ENCODE results near the gene TRIOBP.
A peak's percentile ranks its signal among the peaks of the same experiment; 100 is the strongest.
"Not testable (repeated sequence)": the region's sequence is repeated elsewhere in the genome, so short reads cannot be mapped to it uniquely, and the experiment has no call there.

Gene TRIOBP, protein sequence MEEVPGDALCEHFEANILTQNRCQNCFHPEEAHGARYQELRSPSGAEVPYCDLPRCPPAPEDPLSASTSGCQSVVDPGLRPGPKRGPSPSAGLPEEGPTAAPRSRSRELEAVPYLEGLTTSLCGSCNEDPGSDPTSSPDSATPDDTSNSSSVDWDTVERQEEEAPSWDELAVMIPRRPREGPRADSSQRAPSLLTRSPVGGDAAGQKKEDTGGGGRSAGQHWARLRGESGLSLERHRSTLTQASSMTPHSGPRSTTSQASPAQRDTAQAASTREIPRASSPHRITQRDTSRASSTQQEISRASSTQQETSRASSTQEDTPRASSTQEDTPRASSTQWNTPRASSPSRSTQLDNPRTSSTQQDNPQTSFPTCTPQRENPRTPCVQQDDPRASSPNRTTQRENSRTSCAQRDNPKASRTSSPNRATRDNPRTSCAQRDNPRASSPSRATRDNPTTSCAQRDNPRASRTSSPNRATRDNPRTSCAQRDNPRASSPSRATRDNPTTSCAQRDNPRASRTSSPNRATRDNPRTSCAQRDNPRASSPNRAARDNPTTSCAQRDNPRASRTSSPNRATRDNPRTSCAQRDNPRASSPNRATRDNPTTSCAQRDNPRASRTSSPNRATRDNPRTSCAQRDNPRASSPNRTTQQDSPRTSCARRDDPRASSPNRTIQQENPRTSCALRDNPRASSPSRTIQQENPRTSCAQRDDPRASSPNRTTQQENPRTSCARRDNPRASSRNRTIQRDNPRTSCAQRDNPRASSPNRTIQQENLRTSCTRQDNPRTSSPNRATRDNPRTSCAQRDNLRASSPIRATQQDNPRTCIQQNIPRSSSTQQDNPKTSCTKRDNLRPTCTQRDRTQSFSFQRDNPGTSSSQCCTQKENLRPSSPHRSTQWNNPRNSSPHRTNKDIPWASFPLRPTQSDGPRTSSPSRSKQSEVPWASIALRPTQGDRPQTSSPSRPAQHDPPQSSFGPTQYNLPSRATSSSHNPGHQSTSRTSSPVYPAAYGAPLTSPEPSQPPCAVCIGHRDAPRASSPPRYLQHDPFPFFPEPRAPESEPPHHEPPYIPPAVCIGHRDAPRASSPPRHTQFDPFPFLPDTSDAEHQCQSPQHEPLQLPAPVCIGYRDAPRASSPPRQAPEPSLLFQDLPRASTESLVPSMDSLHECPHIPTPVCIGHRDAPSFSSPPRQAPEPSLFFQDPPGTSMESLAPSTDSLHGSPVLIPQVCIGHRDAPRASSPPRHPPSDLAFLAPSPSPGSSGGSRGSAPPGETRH (N-terminal part only)

DNA sequence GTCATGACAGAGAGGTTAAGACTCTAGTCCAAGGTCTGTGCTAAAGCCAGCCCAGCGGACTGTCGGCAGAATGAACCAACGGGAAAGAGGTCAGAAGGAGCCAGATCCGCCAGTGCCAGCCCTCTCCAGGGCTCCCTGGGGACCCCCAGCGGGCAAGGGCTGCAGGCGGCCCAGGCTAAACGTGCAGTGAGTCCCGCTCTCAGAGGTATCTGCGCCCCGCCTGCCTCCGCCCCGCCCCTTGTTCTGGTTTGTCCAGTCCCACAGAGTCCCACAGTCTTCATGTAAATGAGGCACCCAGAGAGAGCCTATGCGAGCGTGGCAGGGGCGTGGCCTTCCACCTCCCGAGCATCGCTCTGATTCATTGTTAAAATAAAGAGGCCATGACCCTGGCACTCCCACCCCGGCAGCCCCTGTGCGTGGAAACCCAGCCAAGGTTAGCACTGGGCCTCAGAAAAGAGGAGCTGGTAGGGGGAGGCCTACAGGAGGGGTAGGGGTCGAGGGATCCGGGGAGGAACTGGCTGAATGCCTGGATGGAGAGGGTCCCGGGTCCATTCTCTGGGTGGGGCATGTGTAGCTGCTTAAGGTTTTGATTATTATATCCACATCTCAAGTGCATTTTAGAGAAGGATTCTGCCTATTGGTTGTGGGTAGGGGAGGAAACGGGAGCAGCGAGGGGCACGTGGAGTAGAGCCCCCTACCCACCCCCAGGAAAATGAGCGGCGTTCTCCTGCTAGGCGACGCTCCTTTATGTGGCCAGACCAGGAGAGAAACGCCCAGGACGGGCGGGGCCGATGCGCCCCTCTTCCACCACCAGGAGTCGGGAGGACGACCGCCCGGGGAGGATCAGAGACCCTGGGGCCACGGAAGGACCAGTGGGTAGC lies at the start of gene TRIOBP:
Gene TRIOBP (plus strand): TSS at position 392 of the 881 bp plus-strand sequence. CDS start 4,318 bp downstream, outside the sequence.
- peak; percentile 95 to 96 for DNase-seq

DNA sequence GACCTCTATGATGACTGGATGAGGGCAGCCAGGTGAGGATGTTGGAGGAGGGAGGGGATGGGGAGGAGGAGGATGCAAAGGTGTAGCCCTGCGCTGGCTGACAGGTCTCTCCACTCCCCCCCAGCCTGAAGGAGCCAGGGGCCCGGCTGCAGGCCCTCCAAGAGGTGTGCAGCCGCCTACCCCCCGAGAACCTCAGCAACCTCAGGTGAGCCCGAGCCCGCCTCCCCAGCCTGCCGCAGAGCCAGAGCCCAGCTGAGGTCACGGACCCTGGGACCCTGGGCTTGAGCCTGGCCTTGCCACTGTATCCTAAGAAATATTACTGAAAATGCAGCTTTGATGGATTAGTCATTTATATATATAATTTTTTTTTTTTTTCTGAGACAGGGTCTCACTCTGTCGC lies 49.5 kb upstream of the TRIOBP start:
- no peak for DNase-seq

DNA sequence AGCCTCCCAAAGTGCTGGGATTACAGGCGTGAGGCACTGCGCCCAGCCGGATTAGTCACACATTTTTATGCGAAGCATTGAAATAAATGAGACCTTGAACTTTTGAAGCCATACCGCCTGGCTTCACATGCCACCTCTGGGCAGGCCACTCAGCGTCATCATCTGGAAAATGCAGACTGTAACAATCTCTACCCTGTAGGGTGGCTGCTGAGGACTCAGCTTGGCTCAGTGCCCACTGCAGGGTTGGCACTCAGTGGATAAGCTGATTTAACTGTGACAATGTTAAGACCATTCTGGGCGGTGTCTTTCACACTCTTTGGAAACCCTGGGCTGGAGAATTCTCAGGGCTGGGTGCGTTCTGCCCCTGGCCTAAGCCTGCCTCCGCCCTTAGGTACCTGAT lies 48.9 kb upstream of the TRIOBP start:
- no peak for DNase-seq

DNA sequence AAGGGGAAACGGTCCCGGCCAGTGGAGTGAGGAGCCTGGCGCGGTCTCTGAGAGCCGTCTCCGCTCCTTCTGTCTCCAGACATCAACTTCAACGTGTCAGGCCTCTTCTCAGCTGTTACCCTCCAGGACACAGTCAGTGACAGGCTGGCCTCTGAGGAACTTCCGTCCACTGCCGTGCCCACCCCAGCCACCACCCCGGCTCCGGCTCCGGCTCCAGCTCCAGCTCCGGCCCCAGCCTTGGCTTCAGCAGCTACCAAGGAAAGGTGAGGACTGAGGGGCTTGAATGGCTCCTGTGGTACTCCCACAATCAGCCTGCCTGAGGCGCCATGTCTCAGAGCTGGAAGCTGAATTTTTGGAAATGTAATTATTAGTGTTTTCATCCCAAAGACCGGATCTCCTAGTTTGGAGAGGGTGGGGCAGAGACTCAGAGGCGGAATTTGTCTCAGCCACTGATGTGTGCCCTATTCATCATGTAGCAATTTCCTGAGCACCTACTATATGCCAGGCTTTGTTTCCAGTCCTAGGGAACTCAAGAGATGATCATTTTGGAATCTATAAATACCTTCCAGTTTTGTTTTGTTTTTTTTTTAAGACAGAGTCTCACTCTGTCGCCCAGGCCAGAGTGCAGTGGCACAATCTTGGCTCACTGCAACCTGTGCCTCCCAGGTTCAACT lies 46.2 kb upstream of the TRIOBP start:
- DNase-seq: no peak

DNA sequence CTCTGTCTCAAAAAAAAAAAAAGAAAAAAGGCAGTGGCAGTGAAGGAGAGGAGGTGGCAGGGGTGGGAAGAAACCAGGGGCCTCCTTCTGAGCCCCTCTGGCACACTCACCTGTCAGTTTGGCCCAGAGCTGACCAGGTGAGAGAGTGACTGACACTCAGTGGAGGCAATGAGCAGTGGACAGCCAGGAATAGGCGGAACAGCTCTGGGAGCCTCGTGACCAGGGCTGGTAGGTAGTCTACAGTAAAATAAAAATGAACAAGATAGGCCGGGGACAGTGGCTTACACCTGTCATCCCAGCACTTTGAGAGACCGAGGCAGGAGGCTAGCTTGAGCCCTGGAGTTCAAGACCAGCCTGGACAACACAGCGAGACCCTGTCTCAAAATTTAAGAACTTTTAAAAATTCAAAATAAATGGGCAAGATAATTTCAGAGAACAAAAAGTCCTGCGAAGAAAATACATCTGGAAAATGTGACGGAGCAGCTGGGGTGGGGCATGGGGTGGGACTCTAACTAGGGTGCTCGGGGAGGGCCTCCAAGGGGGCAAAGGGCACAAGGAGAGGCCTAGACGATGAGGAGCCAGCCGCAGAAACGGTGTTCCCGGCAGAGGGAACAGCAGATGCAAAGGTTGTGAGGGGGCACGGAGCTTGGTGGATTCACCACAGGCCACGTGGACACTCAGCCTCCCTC lies 42.1 kb upstream of the TRIOBP start:
- DNase-seq: no peak

DNA sequence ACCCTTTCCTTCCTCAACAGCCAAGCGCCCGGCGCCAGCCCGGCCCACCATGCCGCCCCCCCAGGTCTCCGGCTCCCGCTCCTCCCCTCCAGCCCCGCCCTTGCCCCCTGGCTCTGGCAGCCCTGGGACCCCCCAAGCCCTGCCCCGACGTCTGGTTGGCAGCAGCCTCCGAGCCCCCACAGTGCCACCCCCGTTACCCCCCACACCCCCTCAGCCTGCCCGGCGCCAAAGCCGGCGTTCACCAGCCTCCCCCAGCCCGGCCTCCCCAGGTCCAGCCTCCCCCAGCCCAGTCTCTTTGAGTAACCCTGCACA lies 41.6 kb upstream of the TRIOBP start:
- DNase-seq: no peak

DNA sequence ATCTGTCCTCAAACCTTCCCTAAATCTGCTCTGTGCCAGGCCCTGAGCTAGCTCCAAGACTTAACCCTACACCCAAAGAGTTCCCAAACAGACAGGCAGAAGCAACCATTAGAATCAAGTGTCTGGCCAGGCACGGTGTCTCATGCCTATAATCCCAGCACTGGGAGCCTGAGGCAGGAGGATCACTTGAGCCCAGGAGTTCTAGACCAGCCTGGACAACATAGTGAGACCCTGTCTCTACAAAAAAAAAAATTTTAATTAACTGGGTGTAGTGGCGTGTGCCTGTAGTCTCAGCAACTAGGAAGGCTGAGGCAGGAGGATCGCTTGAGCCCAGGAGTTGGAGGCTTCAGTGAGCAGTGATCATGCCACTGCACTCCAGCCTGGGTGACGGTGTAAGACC lies 40.3 kb upstream of the TRIOBP start:
- not testable (repeated sequence) for DNase-seq

DNA sequence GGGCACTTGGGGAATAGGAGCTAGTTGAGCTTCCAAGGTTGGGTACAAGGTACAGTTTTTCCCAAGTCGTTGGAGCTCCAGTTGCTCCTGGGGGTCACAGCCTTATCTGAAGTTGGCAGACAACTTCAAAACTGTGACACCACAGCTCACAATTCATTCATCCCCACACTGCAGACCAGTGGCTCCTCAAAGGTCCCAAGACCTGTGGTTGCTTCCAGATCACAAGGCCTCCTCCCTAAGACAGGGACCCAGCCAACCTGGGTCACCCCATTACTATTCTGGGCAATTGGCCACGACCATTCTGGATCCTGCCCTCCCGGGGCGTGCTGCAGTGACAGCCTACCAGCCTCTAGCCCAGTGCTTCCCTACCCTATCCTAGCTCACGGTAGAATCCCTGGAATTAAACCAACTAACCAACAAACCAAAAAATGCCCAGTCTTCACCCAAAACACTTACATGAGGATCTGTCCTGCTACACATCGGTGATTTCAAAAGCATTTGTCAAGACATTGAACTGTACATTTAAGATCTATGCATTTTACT lies 39.2 kb upstream of the TRIOBP start:
- DNase-seq: no peak

DNA sequence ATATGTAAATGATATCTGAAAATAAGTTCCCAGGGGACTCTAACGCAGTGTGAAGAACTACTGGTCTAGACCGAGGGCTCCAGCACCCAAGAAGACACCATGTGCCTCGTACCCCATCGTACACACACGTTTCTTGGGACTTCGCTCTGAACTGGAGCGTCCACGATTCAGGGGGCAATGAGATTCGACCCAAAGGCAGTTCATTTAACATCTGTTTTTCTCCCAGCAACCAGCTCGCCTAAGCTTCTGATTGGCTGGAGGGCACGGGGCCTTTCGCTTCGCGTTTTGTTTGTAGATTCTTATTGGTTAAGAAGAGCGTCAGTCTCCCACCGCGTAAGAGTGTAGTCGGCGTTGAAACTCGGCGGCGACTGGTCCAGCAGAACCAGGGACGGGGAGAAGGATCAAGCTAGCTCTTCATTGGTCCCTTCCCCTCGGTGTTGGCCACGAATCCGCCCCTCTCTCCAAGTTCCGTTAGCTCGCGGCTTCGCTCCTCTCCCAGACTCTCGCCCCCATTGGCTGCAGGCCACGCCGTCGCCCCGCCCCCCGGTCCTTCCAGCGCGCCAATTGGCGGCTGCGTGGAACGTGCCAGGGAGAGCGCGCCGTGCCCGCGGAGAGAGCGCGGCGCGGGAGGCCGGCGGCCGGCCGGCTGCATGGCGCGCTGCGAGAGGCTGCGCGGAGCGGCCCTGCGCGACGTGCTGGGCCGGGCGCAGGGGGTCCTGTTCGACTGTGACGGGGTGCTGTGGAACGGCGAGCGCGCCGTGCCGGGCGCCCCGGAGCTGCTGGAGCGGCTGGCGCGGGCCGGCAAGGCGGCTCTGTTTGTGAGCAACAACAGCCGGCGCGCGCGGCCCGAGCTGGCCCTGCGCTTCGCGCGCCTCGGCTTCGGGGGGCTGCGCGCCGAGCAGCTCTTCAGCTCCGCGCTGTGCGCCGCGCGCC lies 38.4 kb upstream of the TRIOBP start, which contains the start of gene PDXP:
Gene PDXP (plus strand): TSS at position 591 of the 933 bp plus-strand sequence. CDS start 60 bp downstream, at position 651.
- peak; percentile 99 for DNase-seq

DNA sequence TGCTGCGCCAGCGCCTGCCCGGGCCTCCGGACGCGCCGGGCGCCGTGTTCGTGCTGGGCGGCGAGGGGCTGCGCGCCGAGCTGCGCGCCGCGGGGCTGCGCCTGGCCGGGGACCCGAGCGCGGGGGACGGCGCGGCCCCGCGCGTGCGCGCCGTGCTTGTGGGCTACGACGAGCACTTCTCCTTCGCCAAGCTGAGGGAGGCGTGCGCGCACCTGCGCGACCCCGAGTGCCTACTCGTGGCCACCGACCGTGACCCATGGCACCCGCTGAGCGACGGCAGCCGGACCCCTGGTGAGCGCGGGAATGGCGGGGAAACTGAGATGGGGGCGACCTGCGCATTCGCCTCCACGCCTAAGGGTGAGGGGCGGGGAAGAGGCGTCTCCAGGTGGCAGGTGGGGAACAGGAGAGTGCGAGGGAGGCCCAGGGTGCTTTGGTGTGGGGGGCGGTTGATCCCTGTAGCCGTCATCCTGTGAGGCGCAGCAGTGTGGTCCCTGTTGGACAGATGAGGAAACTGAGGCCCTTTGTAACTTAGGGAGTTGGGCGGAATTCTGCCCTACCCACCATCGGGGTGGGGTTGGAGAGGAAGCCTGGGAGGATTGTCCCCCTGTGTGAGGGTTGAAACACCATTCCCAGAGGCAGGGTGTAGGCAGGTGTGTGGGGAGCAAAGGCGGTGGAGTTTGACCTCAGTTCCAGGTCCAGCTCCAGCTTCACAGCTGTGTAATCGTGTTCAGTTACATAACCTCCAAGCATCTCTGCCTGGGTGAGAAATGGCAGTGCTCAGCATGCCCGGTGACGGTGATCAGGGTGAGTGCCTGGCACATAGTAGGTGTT lies 37.6 kb upstream of the TRIOBP start:
- no peak for DNase-seq

DNA sequence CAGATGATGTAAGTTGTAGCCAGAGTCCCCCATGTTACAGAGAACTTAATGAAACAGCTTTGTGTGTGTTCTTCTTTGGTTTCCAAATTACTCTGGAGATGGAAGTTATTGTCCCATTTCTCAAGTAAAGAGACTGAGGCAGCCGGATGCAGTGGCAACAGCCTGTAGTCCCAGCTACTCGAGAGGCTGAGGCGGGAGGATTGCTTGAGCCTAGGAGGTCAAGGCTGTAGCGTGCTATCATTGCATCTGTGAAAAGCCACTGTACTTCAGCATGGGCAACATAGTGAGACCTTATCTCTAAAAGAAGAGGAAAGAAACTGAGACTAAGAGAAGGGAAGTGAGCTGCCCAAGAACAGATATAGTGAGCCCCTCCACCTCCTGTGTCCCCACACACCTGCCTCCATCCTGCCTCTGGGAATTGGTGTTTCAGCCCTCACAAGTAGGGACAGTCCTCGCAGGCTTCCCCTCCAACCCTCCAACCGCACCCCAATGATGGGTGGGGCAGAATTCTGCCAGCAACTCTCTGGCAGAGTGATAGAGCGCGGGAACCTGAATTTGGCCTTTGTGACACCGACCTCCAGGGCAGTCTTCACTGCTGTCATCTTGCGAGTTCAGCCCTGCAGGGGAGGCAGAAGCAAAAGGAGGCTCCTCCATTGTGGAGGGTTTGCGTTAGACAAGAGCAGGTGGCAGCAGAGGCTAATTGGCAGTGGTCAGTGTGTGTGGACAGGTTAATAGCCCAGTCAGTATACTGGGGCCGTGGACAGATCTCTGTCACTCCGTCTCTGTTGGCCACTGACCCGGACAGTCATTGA lies 36.7 kb upstream of the TRIOBP start:
- DNase-seq: no peak

DNA sequence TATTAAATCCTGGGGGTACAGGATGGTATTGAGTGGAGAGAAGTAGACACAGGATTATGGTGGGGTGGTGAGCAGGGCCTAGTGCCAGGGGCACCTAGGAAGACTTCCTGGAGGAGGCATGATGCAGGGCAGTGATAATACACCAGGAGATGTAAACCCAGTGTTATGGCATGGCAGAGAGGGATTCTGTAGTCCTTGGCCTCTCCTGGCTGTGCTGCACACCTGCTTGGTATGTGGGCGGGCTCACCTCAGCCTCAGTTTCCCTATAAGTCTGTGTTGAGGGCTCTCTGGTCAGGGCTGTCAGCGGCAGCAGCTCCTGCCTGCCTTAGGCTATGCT lies 36.2 kb upstream of the TRIOBP start:
- DNase-seq: no peak

DNA sequence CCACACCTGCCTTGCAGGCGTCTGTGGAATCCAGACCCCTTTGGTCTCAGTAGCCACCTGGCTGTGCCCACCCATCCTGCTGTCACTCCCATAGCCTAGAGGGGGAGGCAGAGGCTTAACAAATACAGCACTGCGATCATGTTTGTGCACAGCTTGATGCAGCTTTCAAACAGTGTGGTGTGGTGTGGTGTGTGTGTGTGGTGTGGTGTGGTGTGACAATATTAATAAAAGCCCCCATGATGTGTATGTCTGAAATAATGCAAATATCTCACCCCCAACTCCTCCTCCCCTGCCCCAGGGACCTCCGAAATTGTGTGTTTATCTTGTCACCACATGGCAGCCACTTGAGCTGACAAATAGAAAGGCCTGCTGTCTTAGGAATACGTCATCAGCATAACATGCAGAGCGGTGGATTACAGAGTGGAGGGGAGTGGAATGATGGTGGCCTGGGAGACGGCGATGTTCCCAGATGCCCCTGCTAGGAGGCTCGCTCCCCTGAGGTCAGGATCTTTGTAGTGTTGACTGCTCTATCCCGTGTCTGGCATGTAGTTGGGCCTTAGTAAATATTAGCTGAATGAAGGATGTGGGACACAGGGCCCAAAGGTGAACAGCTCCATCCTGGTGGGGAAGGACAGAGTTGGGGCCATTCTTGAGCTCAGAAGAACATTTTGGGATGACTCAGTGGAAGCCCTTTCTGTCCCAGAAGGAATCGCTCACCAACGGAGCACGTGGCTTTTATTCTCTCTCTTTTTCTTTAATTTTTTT lies 35.5 kb upstream of the TRIOBP start:
- DNase-seq: peak; percentile 70 to 74

DNA sequence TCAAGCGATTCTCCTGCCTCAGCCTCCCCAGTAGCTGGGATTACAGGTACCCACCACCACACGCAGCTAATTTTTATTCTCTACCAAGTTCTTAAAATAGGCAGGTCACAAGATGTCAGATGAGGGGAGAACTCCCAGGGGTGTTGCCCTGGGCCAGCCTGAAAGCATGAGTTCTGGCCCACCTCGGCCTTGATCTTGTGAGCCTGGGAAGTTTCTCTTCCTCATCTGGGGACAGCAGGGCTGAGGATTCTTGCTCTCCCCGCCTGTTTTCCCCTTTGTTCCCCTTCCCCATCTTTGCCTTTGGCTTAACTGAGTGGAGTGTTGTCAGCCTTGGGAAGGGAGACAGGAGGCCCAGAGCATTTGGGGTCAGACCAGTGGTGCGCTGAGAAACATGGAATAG lies 34.8 kb upstream of the TRIOBP start:
- DNase-seq: no peak

DNA sequence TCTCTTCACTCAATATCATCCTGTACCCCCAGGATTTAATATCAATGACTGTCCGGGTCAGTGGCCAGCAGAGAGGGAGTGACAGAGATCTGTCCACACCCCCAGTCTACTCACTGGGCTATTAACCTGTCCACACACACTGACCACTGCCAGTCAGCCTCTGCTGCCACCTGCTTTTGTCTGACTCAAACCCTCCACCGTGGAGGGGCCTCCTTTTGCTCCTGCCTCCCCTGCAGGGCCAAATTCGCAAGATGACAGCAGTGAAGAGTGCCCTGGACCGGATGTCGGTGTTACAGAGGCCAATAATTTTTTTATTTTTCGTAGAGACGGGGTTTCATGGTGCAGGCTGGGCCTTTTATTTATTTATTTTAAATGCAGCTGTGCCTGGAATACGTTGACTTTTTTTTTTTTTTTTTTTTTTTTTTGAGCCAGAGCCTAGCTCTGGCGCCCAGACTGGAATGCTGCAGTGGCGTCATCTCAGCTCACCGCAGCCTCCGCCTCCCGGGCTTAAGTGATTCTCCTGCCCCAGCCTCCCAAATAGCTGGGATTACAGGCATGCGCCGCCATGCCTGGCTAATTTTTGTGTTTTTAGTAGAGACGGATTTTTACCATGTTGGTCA lies 33.2 kb upstream of the TRIOBP start:
- DNase-seq: no peak
